Measurements from ENCODE around the gene FIBCD1.

FIBCD1 gene

GRCh38 chr9:130983359-130983670, 44.3 kb upstream of the FIBCD1 start:
- TF ChIP-seq EZH2 (IDR thresholded peaks at IDR 0.05; ENCODE audit: borderline replicate concordance, low read length), result no peak
- TF ChIP-seq, protein P1, sequence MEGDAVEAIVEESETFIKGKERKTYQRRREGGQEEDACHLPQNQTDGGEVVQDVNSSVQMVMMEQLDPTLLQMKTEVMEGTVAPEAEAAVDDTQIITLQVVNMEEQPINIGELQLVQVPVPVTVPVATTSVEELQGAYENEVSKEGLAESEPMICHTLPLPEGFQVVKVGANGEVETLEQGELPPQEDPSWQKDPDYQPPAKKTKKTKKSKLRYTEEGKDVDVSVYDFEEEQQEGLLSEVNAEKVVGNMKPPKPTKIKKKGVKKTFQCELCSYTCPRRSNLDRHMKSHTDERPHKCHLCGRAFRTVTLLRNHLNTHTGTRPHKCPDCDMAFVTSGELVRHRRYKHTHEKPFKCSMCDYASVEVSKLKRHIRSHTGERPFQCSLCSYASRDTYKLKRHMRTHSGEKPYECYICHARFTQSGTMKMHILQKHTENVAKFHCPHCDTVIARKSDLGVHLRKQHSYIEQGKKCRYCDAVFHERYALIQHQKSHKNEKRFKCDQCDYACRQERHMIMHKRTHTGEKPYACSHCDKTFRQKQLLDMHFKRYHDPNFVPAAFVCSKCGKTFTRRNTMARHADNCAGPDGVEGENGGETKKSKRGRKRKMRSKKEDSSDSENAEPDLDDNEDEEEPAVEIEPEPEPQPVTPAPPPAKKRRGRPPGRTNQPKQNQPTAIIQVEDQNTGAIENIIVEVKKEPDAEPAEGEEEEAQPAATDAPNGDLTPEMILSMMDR (IDR thresholded peaks at IDR 0.05; ENCODE audit: low read length), result no peak
- no peaks in the 10 kb centered on the region for H4K20me1 ChIP-seq (ENCODE audit: insufficient read depth, low read length)

GRCh38 chr9:130982636-130983358, 43.8 kb upstream of the FIBCD1 start:
- Histone ChIP-seq H3F3A (ENCODE audit: insufficient read depth, low read length) (no peaks in the 10 kb centered on the region), H2AFZ (ENCODE audit: low read length) (no peak overlapping the region), H3K9ac (ENCODE audit: low read length) (no peak overlapping the region), H4K20me1 (ENCODE audit: insufficient read depth, low read length) (no peaks in the 10 kb centered on the region), H3K36me3 (ENCODE audit: insufficient read depth, low read length) (no peaks in the 10 kb centered on the region), H3K4me2 (ENCODE audit: low read length) (no peak overlapping the region), H3K79me2 (ENCODE audit: insufficient read depth, low read length) (no peaks in the 10 kb centered on the region), H3K4me1 (ENCODE audit: insufficient read depth, low read length, severe bottlenecking) (no peaks in the 10 kb centered on the region), H3K9me3 (ENCODE audit: low read length) (no peaks in the 10 kb centered on the region), H3K4me3 (ENCODE audit: low read depth, low read length, poor library complexity, severe bottlenecking) (no peak overlapping the region), H3K9me2 (ENCODE audit: low read depth, low read length) (no peaks in the 10 kb centered on the region), H3K27ac (ENCODE audit: low read depth, low read length, poor library complexity, severe bottlenecking) (no peak overlapping the region), H3K27me3 (ENCODE audit: insufficient read depth, low read length) (no peaks in the 10 kb centered on the region)
- no peak for TF ChIP-seq EZH2 (IDR thresholded peaks at IDR 0.05; ENCODE audit: borderline replicate concordance, low read length)
- TF ChIP-seq, protein P1 (IDR thresholded peaks at IDR 0.05; ENCODE audit: low read length), result no peak

More at GRCh38 chr9:130983359-130983670, 44.3 kb upstream of the FIBCD1 start:
- no peak overlapping the region for H3K4me3 ChIP-seq (ENCODE audit: low read depth, low read length, poor library complexity, severe bottlenecking)
- no peaks in the 10 kb centered on the region for H3K27me3 ChIP-seq (ENCODE audit: insufficient read depth, low read length)
- no peaks in the 10 kb centered on the region for H3K36me3 ChIP-seq (ENCODE audit: insufficient read depth, low read length)
- H3K9me2 ChIP-seq (ENCODE audit: low read depth, low read length), result no peaks in the 10 kb centered on the region
- H3K9ac ChIP-seq (ENCODE audit: low read length), result no peak overlapping the region
- no peak overlapping the region for H3K27ac ChIP-seq (ENCODE audit: low read depth, low read length, poor library complexity, severe bottlenecking)
- H3K79me2 ChIP-seq (ENCODE audit: insufficient read depth, low read length), result no peaks in the 10 kb centered on the region
- no peaks in the 10 kb centered on the region for H3K4me1 ChIP-seq (ENCODE audit: insufficient read depth, low read length, severe bottlenecking)
- H3K9me3 ChIP-seq (ENCODE audit: low read length), result no peaks in the 10 kb centered on the region
- H3K4me2 ChIP-seq (ENCODE audit: low read length), result no peak overlapping the region
- H3F3A ChIP-seq (ENCODE audit: insufficient read depth, low read length), result no peaks in the 10 kb centered on the region
- no peak overlapping the region for H2AFZ ChIP-seq (ENCODE audit: low read length)

DNA sequence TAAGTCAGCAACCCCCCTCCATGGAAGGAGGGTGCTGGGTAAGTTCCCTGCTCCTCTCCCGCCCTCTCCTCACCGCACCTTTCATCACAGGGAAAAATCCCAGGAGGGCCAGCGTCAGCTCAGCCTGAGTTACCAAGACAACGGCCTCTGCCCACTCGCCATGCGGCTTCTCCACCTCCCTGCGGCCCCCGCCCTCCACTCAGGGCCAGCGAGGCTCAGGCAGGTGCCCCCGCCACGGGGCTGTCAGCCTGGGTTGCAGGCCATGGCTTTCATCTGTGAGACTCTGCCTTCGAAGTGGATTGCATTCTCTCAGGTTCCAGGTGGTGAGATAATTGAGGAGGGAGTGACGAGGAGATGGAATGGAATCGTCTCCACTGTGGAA, 42.7 kb upstream of the FIBCD1 start:
- Histone ChIP-seq H3K9me3 (ENCODE audit: low read length) (no peaks in the 10 kb centered on the region), H3K9ac (ENCODE audit: low read length) (no peak overlapping the region), H3K4me2 (ENCODE audit: low read length) (no peak overlapping the region), H3K79me2 (ENCODE audit: insufficient read depth, low read length) (no peaks in the 10 kb centered on the region), H3K27ac (ENCODE audit: low read depth, low read length, poor library complexity, severe bottlenecking) (no peak overlapping the region), H3F3A (ENCODE audit: insufficient read depth, low read length) (no peaks in the 10 kb centered on the region), H3K4me3 (ENCODE audit: low read depth, low read length, poor library complexity, severe bottlenecking) (no peak overlapping the region), H3K36me3 (ENCODE audit: insufficient read depth, low read length) (no peaks in the 10 kb centered on the region), H2AFZ (ENCODE audit: low read length) (no peak overlapping the region), H3K9me2 (ENCODE audit: low read depth, low read length) (no peaks in the 10 kb centered on the region), H3K4me1 (ENCODE audit: insufficient read depth, low read length, severe bottlenecking) (no peaks in the 10 kb centered on the region), H4K20me1 (ENCODE audit: insufficient read depth, low read length) (no peaks in the 10 kb centered on the region), H3K27me3 (ENCODE audit: insufficient read depth, low read length) (peaks cover under 1% of the 10 kb centered on the region; the same call in 1 of the 2 replicates)
- TF ChIP-seq, protein P1 (IDR thresholded peaks at IDR 0.05; ENCODE audit: low read length), result no peak
- no peak for TF ChIP-seq EZH2 (IDR thresholded peaks at IDR 0.05; ENCODE audit: borderline replicate concordance, low read length)
